Muscle of leg (tissue), 11 donors: ENCODE measurements around the gene OCLN. TPM values are rescaled to one million over a fixed set of nuclear protein-coding genes. Genes with fewer than 3 reads are reported as not detected.
A peak's percentile ranks its signal among the peaks of the same experiment; 100 is the strongest.

Experiments used
- DNase-seq: peaks from one replicate; pipeline ENCODE4 v3.0.0; 2013
- H3K27ac ChIP-seq: one replicate; pipeline ENCODE4 v1.5.1; 2013; ENCODE audit warnings: mild to moderate bottlenecking, low read length, control low read depth
- H3K27me3 ChIP-seq: one replicate; pipeline ENCODE4 v1.6.1; 2013; ENCODE audit warnings: low read length; ENCODE audit not compliant: control insufficient read depth, insufficient read depth
- H3K36me3 ChIP-seq: one replicate; pipeline ENCODE4 v1.6.1; 2013; ENCODE audit warnings: low read length; ENCODE audit not compliant: control insufficient read depth, insufficient read depth
- H3K4me1 ChIP-seq: one replicate; pipeline ENCODE4 v1.6.1; 2013; ENCODE audit warnings: low read length; ENCODE audit not compliant: control insufficient read depth, insufficient read depth
- H3K4me3 ChIP-seq: one replicate; pipeline ENCODE4 v1.5.1; 2013; ENCODE audit warnings: low read length, control low read depth
- H3K9me3 ChIP-seq: replicated peaks from 2 replicates; pipeline ENCODE4 v1.6.1; 2013; ENCODE audit warnings: low read depth, low read length; ENCODE audit not compliant: control insufficient read depth
- WGBS: methylation state at CpG from one replicate; pipeline ENCODE4 v1.1.5; 2013; ENCODE audit warnings: missing lambda C conversion rate; ENCODE audit not compliant: insufficient coverage; 5-methylcytosine and 5-hydroxymethylcytosine counted together
- polyA plus RNA-seq, 8 donors: library from polyadenylated mRNA; unstranded; fragments of 120-200 nt; gene quantifications; one replicate each; pipeline versions ENCODE4 v1.2.1 to v1.2.3, GENCODE V29; 2013; ENCODE audit warnings: inconsistent platforms in 1 of 8, low replicate concordance in 1 of 8; ENCODE audit not compliant: insufficient read length in 8 of 8, insufficient read depth in 1 of 8
- total RNA-seq: library from RNA; stranded (reverse); fragments of 120-200 nt; gene quantifications from one replicate; pipeline ENCODE4 v1.2.4, GENCODE V29; 2013

Gene OCLN
- total and polyA plus RNA-seq, 9 donors: 0.59 to 6.8 (median 2.5) TPM

GRCh38 chr5:69489246-69489645 lies 3.3 kb upstream of the OCLN start:
- peaks cover 32% of the 10 kb centered on the region for H3K27me3 ChIP-seq

DNA sequence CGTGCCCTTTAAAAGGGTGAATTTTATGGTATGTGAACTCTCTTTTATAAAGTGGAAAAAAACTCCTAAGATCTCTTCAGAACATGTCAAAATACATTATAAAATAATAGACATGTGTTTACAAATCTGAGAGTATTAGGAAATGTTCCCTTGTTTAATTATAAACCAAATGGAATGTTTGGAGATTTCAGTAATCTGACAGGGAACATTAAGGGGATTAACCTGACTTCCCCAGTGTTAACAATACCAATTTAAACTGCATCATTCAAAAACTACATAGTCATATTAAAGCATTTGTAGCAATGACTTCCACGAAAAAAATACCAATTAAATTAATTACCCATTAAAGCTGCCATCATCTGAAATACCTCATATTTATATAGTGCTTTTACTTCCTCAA lies 1.6 kb upstream of the OCLN start:
- H3K9me3 ChIP-seq: no peaks in the 10 kb centered on the region
- peaks cover 16% of the 10 kb centered on the region for H3K4me1 ChIP-seq
- WGBS: no CpG with 5 or more reads among the region's 2 CpGs
- no peaks in the 10 kb centered on the region for H3K36me3 ChIP-seq
- no peak overlapping the region for H3K27ac ChIP-seq
- peaks cover 40% of the 10 kb centered on the region for H3K27me3 ChIP-seq
- no peak overlapping the region for H3K4me3 ChIP-seq
- DNase-seq: no peak

More at GRCh38 chr5:69489246-69489645, 3.3 kb upstream of the OCLN start:
- Histone ChIP-seq H3K9me3 (no peaks in the 10 kb centered on the region), H3K27ac (no peak overlapping the region), H3K4me1 (peaks cover 16% of the 10 kb centered on the region), H3K4me3 (no peak overlapping the region), H3K36me3 (no peaks in the 10 kb centered on the region)
- no CpG with 5 or more reads among the region's 4 CpGs for WGBS
- no peak for DNase-seq

DNA sequence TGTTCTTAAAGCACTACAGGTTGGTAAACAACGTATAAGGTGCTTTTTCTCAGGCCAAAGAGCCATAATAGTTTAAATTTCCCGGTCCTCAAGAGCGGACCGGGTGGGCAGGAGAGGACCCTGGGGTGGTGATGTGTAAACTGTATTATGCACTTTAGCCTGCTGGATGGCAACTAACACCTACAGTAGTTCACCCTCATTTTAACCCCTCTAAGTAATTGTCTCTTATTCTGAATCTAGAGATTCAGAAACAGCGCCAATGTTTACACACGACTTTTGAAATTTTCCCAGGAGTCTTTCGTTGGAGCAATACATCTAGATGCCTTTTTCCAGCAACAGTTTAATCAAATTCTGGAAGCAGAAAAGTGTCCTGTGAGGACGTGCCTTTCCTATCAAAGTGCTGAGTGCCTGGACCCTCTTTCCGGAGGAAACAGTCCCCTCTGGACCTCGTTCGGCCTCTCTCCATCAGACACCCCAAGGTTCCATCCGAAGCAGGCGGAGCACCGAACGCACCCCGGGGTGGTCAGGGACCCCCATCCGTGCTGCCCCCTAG lies 676 bp upstream of the OCLN start:
- Histone ChIP-seq H3K9me3 (no peaks in the 10 kb centered on the region), H3K27ac (no peak overlapping the region), H3K4me3 (peak overlapping the region; percentile 54), H3K4me1 (peaks cover 16% of the 10 kb centered on the region), H3K27me3 (peaks cover 42% of the 10 kb centered on the region), H3K36me3 (no peaks in the 10 kb centered on the region)
- DNase-seq: peak; percentile 6
- 3% methylated on average over 12 of the region's 17 CpGs for WGBS

- Histone ChIP-seq H3K4me1 (peaks cover 16% of the 10 kb centered on the region), H3K4me3 (peak overlapping the region; percentile 54), H3K36me3 (no peaks in the 10 kb centered on the region), H3K9me3 (no peaks in the 10 kb centered on the region), H3K27me3 (peaks cover 39% of the 10 kb centered on the region), H3K27ac (no peak overlapping the region)
- WGBS: 0% methylated on average over 29 of the region's 42 CpGs
- DNase-seq: peak; percentile 13
Observed at GRCh38 chr5:69492923-69493395, 369 bp downstream of the OCLN start.

GRCh38 chr5:69493396-69494133 lies 975 bp downstream of the OCLN start:
- no peaks in the 10 kb centered on the region for H3K36me3 ChIP-seq
- DNase-seq: peak; percentile 34
- H3K27ac ChIP-seq: no peak overlapping the region
- no peaks in the 10 kb centered on the region for H3K9me3 ChIP-seq
- H3K27me3 ChIP-seq: peaks cover 37% of the 10 kb centered on the region
- peaks cover 16% of the 10 kb centered on the region for H3K4me1 ChIP-seq
- H3K4me3 ChIP-seq: peak overlapping the region; percentile 54
- 2% methylated on average over 59 of the region's 62 CpGs for WGBS

DNA sequence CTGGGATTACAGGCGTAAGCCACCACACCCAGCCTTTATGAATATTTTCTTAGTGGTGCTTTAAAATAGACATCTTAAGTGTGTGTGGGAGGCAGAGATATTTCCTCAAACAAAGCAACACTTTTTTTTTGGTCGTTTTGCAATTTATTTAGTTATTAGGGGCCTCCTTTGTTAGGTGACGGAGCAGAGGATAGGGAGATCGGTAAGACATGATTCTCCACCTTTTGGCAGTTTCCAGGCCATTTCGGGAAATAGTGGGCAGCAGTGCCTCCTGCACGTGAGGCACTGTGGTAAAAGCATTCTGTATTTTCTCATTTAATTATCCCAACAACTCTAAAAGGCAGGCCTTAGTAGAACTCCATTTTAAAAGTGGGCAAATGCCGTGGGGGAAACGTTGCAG lies 1.9 kb downstream of the OCLN start:
- H3K9me3 ChIP-seq: no peaks in the 10 kb centered on the region
- no peaks in the 10 kb centered on the region for H3K36me3 ChIP-seq
- no peak overlapping the region for H3K4me3 ChIP-seq
- no peak overlapping the region for H3K27ac ChIP-seq
- DNase-seq: no peak
- no CpG with 5 or more reads among the region's 8 CpGs for WGBS
- H3K27me3 ChIP-seq: peaks cover 37% of the 10 kb centered on the region
- H3K4me1 ChIP-seq: peaks cover 16% of the 10 kb centered on the region

DNA sequence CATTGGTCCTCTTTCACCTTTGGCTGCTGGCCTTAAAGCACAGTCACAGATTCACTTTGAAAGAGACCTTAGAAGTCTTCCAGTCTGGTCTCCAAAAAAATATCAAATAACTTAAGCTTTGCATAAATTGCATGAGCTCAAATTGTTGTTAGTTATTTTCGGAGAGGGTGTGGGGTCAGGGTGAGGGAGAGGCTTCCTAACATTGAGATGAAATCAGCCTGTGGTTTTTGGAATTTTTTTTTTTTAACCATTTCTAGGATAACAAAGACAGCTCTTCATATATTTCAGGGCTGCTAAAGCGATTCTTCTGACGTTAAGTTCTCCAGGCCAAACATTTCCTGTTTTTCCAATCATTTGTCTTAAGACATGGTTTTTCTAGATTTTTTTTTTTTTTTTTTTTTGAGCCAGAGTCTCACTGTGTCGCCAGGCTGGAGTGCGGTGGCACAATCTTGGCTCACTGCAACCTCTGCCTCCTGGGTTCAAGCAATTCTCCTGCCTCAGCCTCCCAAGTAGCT lies 4.5 kb downstream of the OCLN start:
- H3K36me3 ChIP-seq: no peaks in the 10 kb centered on the region
- peak; percentile 49 for DNase-seq
- peaks cover 32% of the 10 kb centered on the region for H3K27me3 ChIP-seq
- no peak overlapping the region for H3K4me3 ChIP-seq
- no peaks in the 10 kb centered on the region for H3K9me3 ChIP-seq
- WGBS: no CpG with 5 or more reads among the region's 5 CpGs
- H3K4me1 ChIP-seq: peaks cover 15% of the 10 kb centered on the region
- no peak overlapping the region for H3K27ac ChIP-seq

DNA sequence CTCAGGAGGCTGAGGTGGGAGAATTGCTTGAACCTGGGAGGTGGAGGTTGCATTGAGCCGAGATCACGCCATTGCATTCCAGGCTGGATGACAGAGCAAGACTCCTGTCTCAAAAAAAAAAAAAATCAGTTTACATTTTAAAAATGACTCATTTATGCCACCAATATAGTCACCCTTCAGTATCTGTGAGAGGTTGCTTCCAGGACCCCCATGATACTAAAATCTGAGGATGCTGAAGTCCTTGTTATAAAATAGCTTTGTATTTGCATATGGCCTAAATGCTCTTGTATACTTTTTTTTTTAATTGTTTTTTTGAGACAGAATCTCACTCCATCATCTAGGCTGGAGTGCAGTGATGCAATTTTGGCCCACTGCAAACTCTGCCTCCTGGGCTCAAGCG lies 5.8 kb downstream of the OCLN start:
- peaks cover 19% of the 10 kb centered on the region for H3K27me3 ChIP-seq
- WGBS: no CpG with 5 or more reads among the region's 3 CpGs
- H3K9me3 ChIP-seq: no peaks in the 10 kb centered on the region

DNA sequence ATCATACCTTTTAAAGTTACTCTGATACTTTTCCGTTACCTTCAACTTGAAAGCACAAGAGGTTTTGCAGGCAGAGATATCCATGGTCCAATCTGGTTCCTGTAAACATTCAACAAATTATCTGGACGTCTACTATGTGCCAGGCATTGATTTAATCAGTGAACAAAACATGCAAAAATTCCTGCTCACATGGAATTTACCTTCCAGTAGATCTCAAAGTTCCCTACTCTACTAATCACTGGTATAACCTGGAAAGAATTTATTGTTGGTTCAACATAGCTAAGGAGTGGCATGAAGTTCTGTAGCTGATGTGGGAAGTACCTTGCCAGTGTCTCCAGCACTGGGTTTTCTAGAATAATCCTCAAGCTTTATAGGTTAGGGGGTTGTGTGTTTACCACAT lies 9.8 kb downstream of the OCLN start:
- H3K36me3 ChIP-seq: no peaks in the 10 kb centered on the region
- H3K27ac ChIP-seq: no peak overlapping the region
- H3K9me3 ChIP-seq: no peaks in the 10 kb centered on the region
- WGBS: 100% methylated on average over 1 of the region's 2 CpGs
- DNase-seq: no peak
- H3K4me3 ChIP-seq: no peak overlapping the region
- no peaks in the 10 kb centered on the region for H3K4me1 ChIP-seq
- no peaks in the 10 kb centered on the region for H3K27me3 ChIP-seq

More for the DNA sequence above, 5.8 kb downstream of the OCLN start:
- H3K27ac ChIP-seq: no peak overlapping the region
- no peak for DNase-seq
- H3K4me3 ChIP-seq: no peak overlapping the region
- H3K36me3 ChIP-seq: no peaks in the 10 kb centered on the region
- peaks cover 3% of the 10 kb centered on the region for H3K4me1 ChIP-seq

DNA sequence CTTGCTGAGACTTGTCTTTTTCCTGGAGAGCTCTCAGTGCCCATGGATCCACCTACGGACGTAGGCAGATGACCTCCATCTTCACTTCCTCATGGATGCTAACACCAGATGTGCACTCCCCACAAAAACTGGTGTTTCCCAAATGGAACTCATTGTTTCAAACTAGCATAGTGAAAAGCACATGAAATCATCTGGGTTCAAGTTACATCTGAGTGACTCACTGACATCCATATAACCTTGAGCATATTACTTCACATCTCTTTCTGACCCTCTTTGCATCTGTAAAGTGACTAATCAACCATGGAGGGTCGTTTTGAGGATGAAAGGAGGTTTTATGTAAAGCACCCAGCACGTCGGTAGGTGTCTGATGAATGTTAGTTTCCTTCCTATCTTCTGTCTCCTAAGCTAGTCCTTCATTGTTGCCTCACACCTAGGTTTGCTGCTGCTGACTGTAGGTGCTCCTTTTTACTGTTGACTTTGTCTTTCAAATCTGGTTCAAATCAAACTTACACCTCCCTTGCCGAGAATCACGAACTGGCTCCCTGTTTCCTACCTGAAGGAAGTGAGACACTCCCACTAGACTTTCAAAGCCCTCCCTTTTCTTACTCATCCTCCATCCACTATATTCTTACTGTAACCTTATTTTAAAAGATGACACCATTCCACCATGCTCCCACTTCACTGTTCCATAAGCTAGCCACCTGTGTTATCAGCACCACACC lies 10.3 kb downstream of the OCLN start:
- Histone ChIP-seq H3K27ac (no peak overlapping the region), H3K4me3 (no peak overlapping the region), H3K9me3 (no peaks in the 10 kb centered on the region), H3K27me3 (no peaks in the 10 kb centered on the region), H3K36me3 (no peaks in the 10 kb centered on the region), H3K4me1 (no peaks in the 10 kb centered on the region)
- WGBS: 51% methylated on average over 4 of the region's 7 CpGs
- DNase-seq: no peak
